GM21526 (cell line): ENCODE results near the gene TTC24.
"Not testable (repeated sequence)": the region's sequence is repeated elsewhere in the genome, so short reads cannot be mapped to it uniquely, and the experiment has no call there.

ENCODE experiments used
- ATAC-seq: cut with Tn5 transposase; IDR thresholded peaks from one replicate; pipeline ENCODE4 v1.9.1; 2021; ENCODE audit warnings: moderate library complexity; ENCODE audit not compliant: unreplicated experiment, low FRiP score

TTC24 gene

GRCh38 chr1:156584813-156585212 is 5.3 kb downstream of the TTC24 start:
- ATAC-seq = no peak

GRCh38 chr1:156586323-156586722 is 6.8 kb downstream of the TTC24 start:
- no peak for ATAC-seq

- no peak for ATAC-seq
Measured at GRCh38 chr1:156586892-156587477, 7.5 kb downstream of the TTC24 start.

GRCh38 chr1:156587927-156588326 is 8.4 kb downstream of the TTC24 start:
- ATAC-seq = not testable (repeated sequence)

- no peak for ATAC-seq
Measured at GRCh38 chr1:156589546-156589945, 10.0 kb downstream of the TTC24 start.

GRCh38 chr1:156590326-156591180 is 11.0 kb downstream of the TTC24 start:
- ATAC-seq = no peak

GRCh38 chr1:156591181-156591431 is 11.6 kb downstream of the TTC24 start:
- ATAC-seq = no peak

GRCh38 chr1:156591432-156592157 is 12.1 kb downstream of the TTC24 start, which contains the start of gene NAXE:
TSS of gene NAXE (plus strand) at chr1:156591776. CDS start at chr1:156591805, 29 bp downstream.
- ATAC-seq = peak; percentile 74

- no peak for ATAC-seq
Measured at GRCh38 chr1:156592158-156592909, 12.8 kb downstream of the TTC24 start.

GRCh38 chr1:156592910-156593660 is 13.6 kb downstream of the TTC24 start:
- no peak for ATAC-seq

- no peak for ATAC-seq
Measured at GRCh38 chr1:156593661-156593989, 14.1 kb downstream of the TTC24 start.

- no peak for ATAC-seq
Measured at GRCh38 chr1:156594190-156594589, 14.7 kb downstream of the TTC24 start.

GRCh38 chr1:156595016-156595415 is 15.5 kb downstream of the TTC24 start:
- no peak for ATAC-seq

GRCh38 chr1:156596426-156596825 is 16.9 kb downstream of the TTC24 start:
- ATAC-seq = no peak

- no peak for ATAC-seq
Measured at GRCh38 chr1:156598125-156598524, 18.6 kb downstream of the TTC24 start.

GRCh38 chr1:156598731-156599432 is 19.4 kb downstream of the TTC24 start:
- ATAC-seq = no peak

GRCh38 chr1:156599811-156600210 is 20.3 kb downstream of the TTC24 start:
- no peak for ATAC-seq

GRCh38 chr1:156600733-156601121 is 21.2 kb downstream of the TTC24 start:
- no peak for ATAC-seq

- ATAC-seq = no peak
Measured at GRCh38 chr1:156601122-156601830, 21.8 kb downstream of the TTC24 start, which contains the start of gene GPATCH4. TSS of gene GPATCH4 (minus strand) at chr1:156601479.
